Activated T-helper 17 cell treated with anti-CD3 and anti-CD28 coated beads, Interleukin-2, amount 50 U/mL, for 72 hours (primary cell): ENCODE data around the gene SUZ12. TPM values are rescaled to one million over a fixed set of nuclear protein-coding genes. Genes with fewer than 3 reads are reported as not detected.
"Not testable (repeated sequence)": the region's sequence is repeated elsewhere in the genome, so short reads cannot be mapped to it uniquely, and the experiment has no call there.

Experiments used
- ATAC-seq: fragments of 150-1000 bp; cut with Tn5 transposase; replicated peaks from 2 replicates; pipeline ENCODE4 v1.10.0; 2021; ENCODE audit warnings: mild to moderate bottlenecking, moderate library complexity
- H3K27ac Mint-ChIP-seq: one replicate; pipeline ENCODE4 v1.8.0; 2022; ENCODE audit warnings: mixed read lengths
- H3K27me3 Mint-ChIP-seq: one replicate; pipeline ENCODE4 v1.8.0; 2022; ENCODE audit warnings: mixed read lengths
- H3K36me3 Mint-ChIP-seq: one replicate; pipeline ENCODE4 v1.8.0; 2022; ENCODE audit warnings: low read depth, mild to moderate bottlenecking, mixed read lengths
- H3K4me1 Mint-ChIP-seq: one replicate; pipeline ENCODE4 v1.8.0; 2022; ENCODE audit warnings: mixed read lengths
- H3K4me3 Mint-ChIP-seq: one replicate; pipeline ENCODE4 v1.8.0; 2022; ENCODE audit warnings: mild to moderate bottlenecking, mixed read lengths
- H3K9me3 Mint-ChIP-seq: one replicate; pipeline ENCODE4 v1.8.0; 2022; ENCODE audit warnings: mixed read lengths
- total RNA-seq, 2 donors: library from RNA; stranded (reverse); gene quantifications; one replicate each; pipeline ENCODE4 v1.2.3, GENCODE V29; 2022

Gene SUZ12
- total RNA-seq, 2 donors from 2014 or later = 41.4 to 52.5 TPM

- Mint-ChIP-seq H3K36me3 (peaks cover 20% of the 10 kb centered on the region), H3K27ac (peak within 1 kb of the TSS; percentile 87), H3K27me3 (no peaks in the 10 kb centered on the region), H3K4me3 (peak within 1 kb of the TSS; percentile 93), H3K4me1 (peaks cover 14% of the 10 kb centered on the region), H3K9me3 (no peaks in the 10 kb centered on the region)
- peak; percentile 94 for ATAC-seq
Observed at GRCh38 chr17:32006957-32007462, 70.2 kb downstream of the SUZ12 start, which contains the start of gene LRRC37B. Gene LRRC37B, plus strand, starts transcription at chr17:32007383. Its CDS starts 14,010 bp downstream, at chr17:32021393.

DNA sequence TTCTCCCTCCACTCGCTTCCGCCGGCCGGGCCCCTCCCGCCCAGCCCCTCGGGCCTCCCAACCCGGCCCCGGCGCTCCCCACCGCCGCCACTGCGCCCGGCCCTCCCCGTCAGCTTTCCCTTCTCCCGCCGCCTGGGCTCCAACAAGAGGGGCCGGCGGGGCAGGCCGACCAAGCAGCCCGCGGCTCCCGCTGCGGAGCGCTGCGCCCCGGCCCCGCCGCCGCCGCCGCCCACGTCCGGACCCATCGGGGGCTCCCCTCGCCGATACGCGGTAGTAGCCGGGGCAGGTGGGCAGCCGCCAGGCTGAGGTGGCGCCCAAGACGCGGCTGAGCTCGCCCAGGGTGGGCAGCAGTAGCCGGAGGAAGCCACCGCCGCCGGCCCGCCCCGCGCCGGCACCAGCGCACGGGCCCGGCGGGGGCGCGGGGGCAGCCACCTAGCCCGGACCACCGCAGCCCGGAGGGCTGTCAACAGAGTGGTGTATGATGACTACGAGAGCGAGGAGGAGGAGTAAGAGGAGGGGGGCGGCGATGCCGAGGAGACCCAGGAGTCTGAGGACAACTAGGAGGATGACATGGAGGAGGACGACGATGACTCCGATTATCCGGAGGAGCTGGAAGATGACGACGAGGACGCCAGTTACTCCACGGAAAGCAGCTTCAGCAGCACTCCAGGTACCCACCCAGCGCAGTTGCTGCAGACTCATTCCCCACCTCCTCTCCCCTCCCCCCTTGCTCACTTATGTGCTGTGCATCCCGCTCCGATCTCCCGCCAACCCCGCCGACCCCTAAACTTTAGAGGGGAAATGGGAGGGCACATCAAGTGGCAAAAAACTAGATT lies 70.9 kb downstream of the SUZ12 start:
- Mint-ChIP-seq H3K27me3 (no peaks in the 10 kb centered on the region), H3K4me3 (peak overlapping the region; percentile 93), H3K36me3 (peaks cover 20% of the 10 kb centered on the region), H3K27ac (peak overlapping the region; percentile 87), H3K4me1 (peaks cover 16% of the 10 kb centered on the region), H3K9me3 (no peaks in the 10 kb centered on the region)
- peak; percentile 59 for ATAC-seq

DNA sequence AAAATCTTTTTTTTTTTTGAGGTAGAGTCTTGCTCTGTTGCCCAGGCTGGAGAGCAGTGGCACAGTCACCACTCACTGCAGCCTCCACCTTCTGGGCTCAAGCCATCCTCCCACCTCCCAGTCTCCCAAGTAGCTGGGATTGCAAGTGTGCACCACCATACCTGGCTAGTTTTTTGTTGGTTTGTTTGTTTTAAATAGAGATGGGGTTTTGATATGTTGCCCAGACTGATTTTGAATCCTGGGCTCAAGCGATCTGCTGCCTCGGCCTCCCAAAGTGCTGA lies 72.4 kb downstream of the SUZ12 start:
- H3K4me3 Mint-ChIP-seq = peak overlapping the region; percentile 93

DNA sequence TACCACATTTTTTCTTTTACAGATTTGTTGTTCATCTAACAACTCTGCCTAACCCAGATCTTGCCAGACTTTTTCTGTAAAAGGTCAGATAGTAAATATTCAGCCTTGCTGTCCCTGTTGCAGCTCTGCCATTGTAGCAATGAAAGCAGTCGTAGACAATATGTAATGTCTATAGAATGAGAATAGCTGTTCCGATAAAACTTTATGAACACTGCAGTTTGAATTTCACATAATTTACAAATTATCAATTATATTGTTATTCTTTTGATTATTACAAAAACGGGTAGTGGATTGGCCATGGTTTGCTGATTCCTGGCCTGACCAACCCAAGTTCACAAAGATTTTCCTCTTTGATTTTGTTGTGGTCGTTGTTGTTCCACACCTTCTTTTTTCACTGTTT lies 73.3 kb downstream of the SUZ12 start:
- peaks cover 24% of the 10 kb centered on the region for H3K4me1 Mint-ChIP-seq

More for the DNA sequence above, 72.4 kb downstream of the SUZ12 start:
- Mint-ChIP-seq H3K27ac (peak overlapping the region; percentile 87), H3K4me1 (peaks cover 24% of the 10 kb centered on the region), H3K27me3 (no peaks in the 10 kb centered on the region), H3K36me3 (peaks cover 20% of the 10 kb centered on the region), H3K9me3 (no peaks in the 10 kb centered on the region)
- ATAC-seq = no peak

DNA sequence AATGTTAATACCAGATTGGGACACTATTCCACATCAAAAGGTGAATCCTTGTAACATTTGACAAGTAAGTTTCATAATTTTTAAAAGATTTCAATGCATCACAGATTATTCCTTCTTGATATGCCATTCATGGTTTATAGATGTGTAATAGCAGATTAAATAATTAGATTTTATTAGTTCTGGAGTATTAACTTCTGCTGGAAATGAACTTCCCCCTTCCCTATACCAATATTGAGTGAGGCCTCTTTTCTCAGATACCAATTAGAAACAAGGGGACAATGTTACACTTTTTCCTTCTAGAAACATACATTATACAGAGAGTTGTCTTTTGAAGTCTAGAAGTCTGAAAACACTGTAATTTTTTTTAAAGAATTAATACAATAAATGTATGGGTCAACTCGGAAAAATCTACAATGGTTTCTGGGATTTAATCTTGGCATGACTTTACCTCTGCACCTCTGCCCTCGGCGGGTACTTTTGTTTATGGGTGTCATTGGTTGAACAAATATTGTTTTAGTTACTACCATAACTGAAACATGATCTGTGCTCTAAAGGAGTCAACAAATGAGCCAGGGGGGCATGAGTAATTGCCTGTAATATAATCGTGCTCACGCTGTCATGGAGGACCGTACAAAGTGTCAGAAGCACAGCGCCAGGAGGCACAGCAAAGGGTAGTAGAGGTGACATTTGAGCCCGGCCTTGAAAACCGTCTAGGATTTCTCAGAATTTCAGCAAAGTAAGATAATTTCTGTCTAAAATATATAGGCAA lies 78.6 kb downstream of the SUZ12 start:
- Mint-ChIP-seq H3K36me3 (peaks cover 29% of the 10 kb centered on the region), H3K9me3 (no peaks in the 10 kb centered on the region), H3K4me1 (peaks cover 36% of the 10 kb centered on the region), H3K27ac (no peak overlapping the region), H3K27me3 (no peaks in the 10 kb centered on the region), H3K4me3 (no peak overlapping the region)
- ATAC-seq = no peak

More for the DNA sequence above, 73.3 kb downstream of the SUZ12 start:
- ATAC-seq = no peak
- no peak overlapping the region for H3K27ac Mint-ChIP-seq
- no peaks in the 10 kb centered on the region for H3K9me3 Mint-ChIP-seq
- peak overlapping the region; percentile 93 for H3K4me3 Mint-ChIP-seq
- peaks cover 20% of the 10 kb centered on the region for H3K36me3 Mint-ChIP-seq
- no peaks in the 10 kb centered on the region for H3K27me3 Mint-ChIP-seq

DNA sequence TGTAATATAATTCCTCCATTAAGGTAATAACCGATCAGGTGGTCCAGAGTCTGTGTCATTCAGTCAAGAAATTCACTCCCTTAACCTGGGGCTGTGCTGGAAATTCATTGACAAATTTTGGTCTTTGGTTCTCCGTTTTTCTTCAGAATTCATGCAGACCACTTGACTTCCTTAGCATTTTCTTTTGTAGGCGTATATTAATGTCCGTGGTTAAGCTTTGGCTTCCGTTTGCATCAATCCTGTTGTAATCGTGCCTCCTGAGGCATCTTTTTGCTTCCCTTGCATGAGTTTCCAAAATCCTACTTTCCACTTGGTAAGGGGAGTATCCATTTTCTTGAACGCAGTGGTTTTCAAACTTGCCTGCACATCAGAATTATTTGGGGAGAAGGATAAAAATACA lies 79.4 kb downstream of the SUZ12 start:
- Mint-ChIP-seq H3K36me3 (peaks cover 33% of the 10 kb centered on the region), H3K27ac (peak overlapping the region; percentile 50), H3K27me3 (no peaks in the 10 kb centered on the region), H3K4me1 (peaks cover 30% of the 10 kb centered on the region), H3K4me3 (peak overlapping the region; percentile 28), H3K9me3 (no peaks in the 10 kb centered on the region)
- no peak for ATAC-seq

DNA sequence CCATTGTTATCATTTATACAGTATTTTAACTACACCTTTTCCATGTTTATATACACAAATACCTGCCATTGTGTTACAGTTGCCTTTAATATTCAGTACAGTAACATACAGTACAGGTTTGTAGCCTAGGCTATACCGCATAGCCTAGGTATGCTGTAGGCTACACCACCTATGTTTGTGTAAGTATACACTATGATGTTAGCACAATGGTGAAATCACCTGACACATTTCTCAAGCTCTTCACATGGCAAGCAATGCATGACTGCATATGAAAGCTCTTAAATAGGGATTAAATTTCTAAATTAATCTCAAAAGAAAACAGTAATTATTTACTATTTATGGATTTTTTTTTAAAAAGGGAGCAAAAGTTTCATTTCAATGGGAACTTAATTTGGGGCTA lies 82.4 kb downstream of the SUZ12 start:
- ATAC-seq = no peak
- Mint-ChIP-seq H3K27ac (no peak overlapping the region), H3K27me3 (no peaks in the 10 kb centered on the region), H3K9me3 (no peaks in the 10 kb centered on the region), H3K4me1 (peaks cover 17% of the 10 kb centered on the region), H3K4me3 (no peak overlapping the region), H3K36me3 (peaks cover 57% of the 10 kb centered on the region)

DNA sequence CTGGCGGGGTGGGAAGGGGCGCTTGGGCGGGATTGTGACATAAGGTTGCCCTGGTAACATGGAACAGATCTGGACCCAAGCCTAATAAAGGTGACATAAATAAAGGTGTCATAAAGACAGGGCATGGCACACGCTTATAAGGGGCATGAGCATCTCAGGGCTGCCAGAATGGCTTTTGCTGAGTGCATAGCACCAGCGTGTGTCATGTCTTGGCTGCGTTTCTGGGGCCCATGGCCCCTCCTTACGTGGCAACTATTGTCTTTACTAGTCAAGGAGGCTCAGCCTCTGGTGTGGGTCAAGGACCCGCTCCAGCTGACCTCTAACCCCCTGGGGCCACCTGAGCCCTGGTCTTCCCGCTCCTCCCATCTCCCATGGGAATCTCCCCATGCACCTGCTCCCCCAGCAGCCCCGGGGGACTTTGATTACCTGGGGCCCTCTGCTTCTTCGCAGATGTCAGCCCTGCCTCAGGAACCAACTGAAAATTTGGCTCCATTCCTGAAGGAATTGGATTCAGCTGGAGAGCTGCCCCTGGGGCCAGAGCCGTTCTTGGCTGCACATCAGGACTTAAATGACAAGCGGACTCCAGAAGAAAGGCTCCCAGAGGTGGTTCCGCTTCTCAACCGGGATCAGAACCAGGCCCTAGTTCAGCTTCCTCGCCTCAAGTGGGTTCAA lies 84.3 kb downstream of the SUZ12 start:
- H3K36me3 Mint-ChIP-seq = peaks cover 57% of the 10 kb centered on the region

DNA sequence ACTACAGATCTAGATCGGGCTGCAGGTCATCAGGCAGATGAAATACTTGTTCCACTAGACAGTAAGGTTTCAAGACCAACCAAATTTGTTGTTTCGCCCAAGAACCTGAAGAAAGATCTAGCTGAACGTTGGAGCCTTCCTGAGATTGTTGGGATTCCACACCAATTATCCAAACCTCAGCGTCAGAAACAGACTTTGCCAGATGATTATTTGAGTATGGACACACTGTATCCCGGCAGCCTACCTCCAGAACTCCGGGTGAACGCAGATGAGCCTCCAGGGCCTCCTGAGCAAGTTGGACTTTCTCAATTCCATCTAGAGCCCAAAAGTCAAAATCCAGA lies 84.8 kb downstream of the SUZ12 start:
- ATAC-seq = no peak
- Mint-ChIP-seq H3K27me3 (no peaks in the 10 kb centered on the region), H3K4me3 (no peak overlapping the region), H3K27ac (no peak overlapping the region), H3K36me3 (peaks cover 55% of the 10 kb centered on the region), H3K9me3 (no peaks in the 10 kb centered on the region), H3K4me1 (peaks cover 12% of the 10 kb centered on the region)

More for the DNA sequence above, 84.3 kb downstream of the SUZ12 start:
- Mint-ChIP-seq H3K4me1 (peaks cover 17% of the 10 kb centered on the region), H3K27ac (no peak overlapping the region), H3K27me3 (no peaks in the 10 kb centered on the region), H3K4me3 (no peak overlapping the region), H3K9me3 (no peaks in the 10 kb centered on the region)
- no peak for ATAC-seq

DNA sequence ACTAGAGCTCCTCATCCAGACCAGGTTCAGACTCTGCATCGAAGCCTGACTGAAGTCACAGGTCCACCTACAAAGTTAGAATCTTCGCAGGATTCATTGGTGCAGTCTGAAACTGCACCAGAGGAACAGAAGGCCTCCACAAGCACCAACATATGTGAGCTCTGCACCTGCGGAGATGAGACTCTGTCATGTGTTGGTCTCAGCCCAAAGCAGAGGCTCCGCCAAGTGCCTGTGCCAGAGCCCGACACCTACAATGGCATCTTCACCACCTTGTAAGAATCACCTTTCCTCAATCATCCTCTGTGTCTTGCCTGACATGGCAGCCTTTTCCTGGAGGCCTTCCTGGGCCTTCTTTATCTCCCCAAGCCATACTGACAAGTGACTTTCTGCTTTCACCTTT lies 85.7 kb downstream of the SUZ12 start:
- not testable (repeated sequence) for H3K4me1 Mint-ChIP-seq, H3K27ac Mint-ChIP-seq, ATAC-seq, H3K9me3 Mint-ChIP-seq, H3K4me3 Mint-ChIP-seq, H3K27me3 Mint-ChIP-seq
- H3K36me3 Mint-ChIP-seq = peaks cover 52% of the 10 kb centered on the region

- H3K27me3 Mint-ChIP-seq, H3K4me3 Mint-ChIP-seq, ATAC-seq, H3K9me3 Mint-ChIP-seq, H3K4me1 Mint-ChIP-seq, H3K27ac Mint-ChIP-seq: not testable (repeated sequence)
- peaks cover 21% of the 10 kb centered on the region for H3K36me3 Mint-ChIP-seq
Observed at GRCh38 chr17:32027271-32027670, 90.5 kb downstream of the SUZ12 start.

DNA sequence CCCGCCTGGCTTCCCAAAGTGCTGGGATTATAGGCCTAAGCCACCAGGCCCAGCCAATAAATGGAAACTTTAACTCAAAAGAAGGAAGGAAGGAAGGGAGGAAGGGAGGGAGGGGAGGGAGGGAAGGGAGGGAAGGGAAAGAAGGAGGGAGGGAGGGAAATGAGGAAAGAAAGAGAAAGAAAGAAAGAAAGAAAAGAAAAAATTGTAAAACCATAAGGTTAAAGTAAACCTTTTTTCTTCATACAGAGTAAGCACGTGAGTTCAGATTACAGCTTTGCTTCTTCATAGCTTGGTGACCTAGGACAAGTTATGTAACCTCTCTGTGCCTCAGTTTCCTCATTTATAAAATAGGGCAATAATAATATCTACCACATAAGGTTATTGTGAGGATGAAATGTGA lies 96.4 kb downstream of the SUZ12 start:
- no peak overlapping the region for H3K4me3 Mint-ChIP-seq
- H3K27ac Mint-ChIP-seq = no peak overlapping the region
- no peaks in the 10 kb centered on the region for H3K4me1 Mint-ChIP-seq

DNA sequence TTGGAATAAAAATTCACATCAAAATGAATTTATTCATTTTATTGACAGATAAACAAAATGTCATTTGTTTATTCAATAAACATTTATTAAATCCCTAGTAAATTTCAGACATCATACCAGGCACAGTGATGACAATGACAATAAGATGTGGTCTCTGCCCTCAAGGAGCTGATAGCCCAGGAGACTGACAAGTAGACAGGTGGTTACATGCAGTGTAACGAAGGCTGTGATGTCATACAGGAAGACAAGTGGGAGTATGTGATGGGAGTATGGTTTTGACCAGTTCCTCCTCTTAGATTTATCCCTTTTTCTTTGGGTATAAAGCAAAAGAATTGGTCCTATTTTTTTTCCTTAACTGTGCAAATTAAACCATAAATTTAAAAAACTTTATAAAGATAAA lies 97.0 kb downstream of the SUZ12 start:
- H3K27ac Mint-ChIP-seq, H3K4me3 Mint-ChIP-seq, H3K27me3 Mint-ChIP-seq, H3K9me3 Mint-ChIP-seq, H3K4me1 Mint-ChIP-seq: not testable (repeated sequence)
- peak; percentile 64 for ATAC-seq
- H3K36me3 Mint-ChIP-seq = peaks cover 47% of the 10 kb centered on the region

More for the DNA sequence above, 96.4 kb downstream of the SUZ12 start:
- ATAC-seq = no peak
- H3K36me3 Mint-ChIP-seq = peaks cover 47% of the 10 kb centered on the region
- H3K27me3 Mint-ChIP-seq = no peaks in the 10 kb centered on the region
- H3K9me3 Mint-ChIP-seq = no peaks in the 10 kb centered on the region

DNA sequence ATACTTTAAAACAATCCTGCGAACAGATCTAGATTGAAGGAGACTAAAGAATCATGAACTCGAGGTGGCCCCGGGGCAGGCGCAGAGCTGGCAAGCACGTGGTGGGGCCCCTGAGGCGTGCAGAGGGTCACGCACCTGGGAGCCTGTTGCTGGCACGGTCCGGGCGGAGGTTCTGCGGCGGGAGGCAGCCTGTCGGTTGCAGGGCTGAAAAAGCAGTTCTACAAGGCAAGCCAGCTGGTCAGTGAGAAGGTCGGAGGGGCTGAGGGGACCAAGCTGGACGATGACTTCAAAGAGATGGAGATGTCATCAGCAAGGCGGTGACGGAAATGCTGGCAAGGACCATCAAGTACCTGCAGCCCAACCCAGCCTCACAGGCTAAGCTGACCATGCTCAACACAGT lies 103.4 kb downstream of the SUZ12 start:
- H3K27me3 Mint-ChIP-seq, H3K4me3 Mint-ChIP-seq, H3K27ac Mint-ChIP-seq, ATAC-seq, H3K4me1 Mint-ChIP-seq, H3K9me3 Mint-ChIP-seq: not testable (repeated sequence)
- H3K36me3 Mint-ChIP-seq = peaks cover 38% of the 10 kb centered on the region
